NCI-H345 (cell line): ENCODE data around the gene MBD3L5.
A peak's percentile ranks its signal among the peaks of the same experiment; 100 is the strongest.
"Not testable (repeated sequence)": the region's sequence is repeated elsewhere in the genome, so short reads cannot be mapped to it uniquely, and the experiment has no call there.

Experiments
- DNase-seq: peaks from one replicate; lab custom pipeline; 2025; lab: John Stamatoyannopoulos, UW

MBD3L5 gene

GRCh38 chr19:7052896-7053295 lies 22.5 kb downstream of the MBD3L5 start:
- DNase-seq: not testable (repeated sequence)

- DNase-seq: not testable (repeated sequence)
Observed at GRCh38 chr19:7054635-7055368, 24.4 kb downstream of the MBD3L5 start.

GRCh38 chr19:7055679-7056078 lies 25.3 kb downstream of the MBD3L5 start:
- DNase-seq: not testable (repeated sequence)

- not testable (repeated sequence) for DNase-seq
Observed at GRCh38 chr19:7056371-7056770, 26.0 kb downstream of the MBD3L5 start.

GRCh38 chr19:7058576-7058975 lies 28.2 kb downstream of the MBD3L5 start, which contains the start of gene MBD3L3:
Gene MBD3L3, minus strand, starts transcription at chr19:7058676. Its CDS starts 71 bp downstream, at chr19:7058605.
- not testable (repeated sequence) for DNase-seq

- DNase-seq: not testable (repeated sequence)
Observed at GRCh38 chr19:7059977-7060376, 29.6 kb downstream of the MBD3L5 start.

GRCh38 chr19:7063339-7063738 lies 33.0 kb downstream of the MBD3L5 start:
- DNase-seq: no peak

GRCh38 chr19:7063764-7064418 lies 33.5 kb downstream of the MBD3L5 start:
- no peak for DNase-seq

GRCh38 chr19:7067122-7067521 lies 36.7 kb downstream of the MBD3L5 start:
- DNase-seq: not testable (repeated sequence)

GRCh38 chr19:7067716-7068115 lies 37.3 kb downstream of the MBD3L5 start:
- no peak for DNase-seq

- no peak for DNase-seq
Observed at GRCh38 chr19:7068599-7068998, 38.2 kb downstream of the MBD3L5 start.

GRCh38 chr19:7069042-7069903 lies 38.9 kb downstream of the MBD3L5 start, which contains the start of gene ZNF557:
Gene ZNF557, plus strand, starts transcription at chr19:7069703. Its CDS starts 5,372 bp downstream, at chr19:7075075.
- peak; percentile 97 for DNase-seq

- no peak for DNase-seq
Observed at GRCh38 chr19:7069904-7070226, 39.5 kb downstream of the MBD3L5 start.

GRCh38 chr19:7072541-7072940 lies 42.2 kb downstream of the MBD3L5 start:
- no peak for DNase-seq

GRCh38 chr19:7074705-7075282 lies 44.4 kb downstream of the MBD3L5 start:
- DNase-seq: no peak

- no peak for DNase-seq
Observed at GRCh38 chr19:7076151-7076550, 45.8 kb downstream of the MBD3L5 start.

- DNase-seq: no peak
Observed at GRCh38 chr19:7078008-7078407, 47.6 kb downstream of the MBD3L5 start.
